ENCODE results near the gene FBXW2.
A peak's percentile ranks its signal among the peaks of the same experiment; 100 is the strongest.

Gene FBXW2

DNA sequence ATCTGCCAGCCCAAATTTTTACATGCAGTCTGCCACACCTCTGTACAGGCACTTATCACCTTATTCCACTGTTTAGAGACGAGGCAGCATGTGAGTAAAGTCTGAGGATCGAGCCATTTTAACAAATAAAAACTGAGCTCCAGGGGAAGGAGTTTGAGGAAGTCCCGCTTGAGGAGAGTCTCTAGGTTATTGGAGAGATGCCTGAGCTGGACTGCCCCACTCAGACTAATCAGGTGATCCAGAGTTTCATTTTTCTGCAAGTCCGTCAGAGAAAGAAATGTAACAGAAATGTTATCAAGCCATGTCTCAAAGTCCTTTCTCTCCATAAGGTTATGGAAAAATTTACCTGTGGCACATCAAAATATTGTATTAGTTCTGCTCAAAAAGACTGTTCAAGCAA is 5.3 kb downstream of the FBXW2 start:
- H3K4me3 ChIP-seq (replicated peaks; ENCODE audit: insufficient read depth, low read length), result no peak overlapping the region
- H3K27me3 ChIP-seq (ENCODE audit: insufficient read depth, poor library complexity, severe bottlenecking), result no peaks in the 10 kb centered on the region
- DNase-seq (ENCODE audit: low read depth in 1 of 2, low spot score in 1 of 2), result peak in 1 of 2 experiments; percentile 23
- H3K27ac ChIP-seq (replicated peaks), result peak overlapping the region; percentile 37
- no peak for TF ChIP-seq CTCF (IDR thresholded peaks at IDR 0.05; ENCODE audit: insufficient read depth, low read length)
- no peak for TF ChIP-seq GABPA (IDR thresholded peaks at IDR 0.05; ENCODE audit: low read depth)
- no peak for TF ChIP-seq POLR2AphosphoS5 (IDR thresholded peaks at IDR 0.05; ENCODE audit: low read depth)
- TF ChIP-seq REST (IDR thresholded peaks at IDR 0.05; ENCODE audit: insufficient replicate concordance, low read depth), result no peak
- TF ChIP-seq SPI1 (IDR thresholded peaks at IDR 0.05; ENCODE audit: borderline replicate concordance, low read depth), result peak; percentile 79

DNA sequence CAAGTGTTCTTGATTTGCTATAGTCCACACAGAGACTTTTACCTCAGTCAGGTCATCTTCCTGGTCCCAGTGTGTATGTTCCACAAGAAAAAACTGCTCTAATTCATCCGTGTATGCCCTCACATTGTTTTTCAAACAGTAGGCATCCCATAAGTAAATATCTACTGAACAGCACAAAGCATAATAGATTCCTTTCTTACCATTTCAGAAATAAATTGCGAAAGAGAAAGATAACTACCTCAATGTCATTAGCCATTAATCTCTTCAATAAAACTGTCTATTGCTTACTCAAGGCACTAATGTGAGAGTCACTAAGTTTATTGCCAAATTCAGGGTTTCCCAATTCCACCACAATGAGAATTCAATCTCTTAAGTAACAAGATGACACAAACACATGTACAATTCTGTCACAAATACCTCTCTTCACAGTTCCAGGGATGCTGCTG is 9.6 kb downstream of the FBXW2 start:
- TF ChIP-seq REST (IDR thresholded peaks at IDR 0.05; ENCODE audit: insufficient replicate concordance, low read depth) (no peak), SPI1 (IDR thresholded peaks at IDR 0.05; ENCODE audit: borderline replicate concordance, low read depth) (no peak), POLR2AphosphoS5 (IDR thresholded peaks at IDR 0.05; ENCODE audit: low read depth) (no peak), GABPA (IDR thresholded peaks at IDR 0.05; ENCODE audit: low read depth) (no peak), CTCF (IDR thresholded peaks at IDR 0.05; ENCODE audit: insufficient read depth, low read length) (no peak)
- H3K4me3 ChIP-seq (replicated peaks; ENCODE audit: insufficient read depth, low read length), result no peak overlapping the region
- peak; percentile 72 to 97 for DNase-seq (ENCODE audit: low read depth in 1 of 2, low spot score in 1 of 2)
- peak overlapping the region; percentile 50 for H3K27ac ChIP-seq (replicated peaks)
- H3K27me3 ChIP-seq (ENCODE audit: insufficient read depth, poor library complexity, severe bottlenecking), result no peaks in the 10 kb centered on the region

GRCh38 chr9:120781236-120781635 is 12.0 kb downstream of the FBXW2 start:
- no peak overlapping the region for H3K4me3 ChIP-seq (replicated peaks; ENCODE audit: insufficient read depth, low read length)
- no peaks in the 10 kb centered on the region for H3K27me3 ChIP-seq (ENCODE audit: insufficient read depth, poor library complexity, severe bottlenecking)
- H3K27ac ChIP-seq (replicated peaks), result peak overlapping the region; percentile 32
- DNase-seq (ENCODE audit: low read depth in 1 of 2, low spot score in 1 of 2), result peak in 1 of 2 experiments; percentile 38
- TF ChIP-seq POLR2AphosphoS5 (IDR thresholded peaks at IDR 0.05; ENCODE audit: low read depth) (no peak), GABPA (IDR thresholded peaks at IDR 0.05; ENCODE audit: low read depth) (no peak), REST (IDR thresholded peaks at IDR 0.05; ENCODE audit: insufficient replicate concordance, low read depth) (no peak), CTCF (IDR thresholded peaks at IDR 0.05; ENCODE audit: insufficient read depth, low read length) (no peak), SPI1 (IDR thresholded peaks at IDR 0.05; ENCODE audit: borderline replicate concordance, low read depth) (no peak)

All from HL-60 (cell line).